Measurements from ENCODE around the gene EEF1G. TPM values are rescaled to one million over a fixed set of nuclear protein-coding genes. Genes with fewer than 3 reads are reported as not detected.

The EEF1G gene
- total and polyA plus RNA-seq, 9 of the 15 experiments (the other 6 are each of a cell fraction or from before 2014, with no cell fraction given), result 985 to 2,349 (median 2,035) TPM

DNA sequence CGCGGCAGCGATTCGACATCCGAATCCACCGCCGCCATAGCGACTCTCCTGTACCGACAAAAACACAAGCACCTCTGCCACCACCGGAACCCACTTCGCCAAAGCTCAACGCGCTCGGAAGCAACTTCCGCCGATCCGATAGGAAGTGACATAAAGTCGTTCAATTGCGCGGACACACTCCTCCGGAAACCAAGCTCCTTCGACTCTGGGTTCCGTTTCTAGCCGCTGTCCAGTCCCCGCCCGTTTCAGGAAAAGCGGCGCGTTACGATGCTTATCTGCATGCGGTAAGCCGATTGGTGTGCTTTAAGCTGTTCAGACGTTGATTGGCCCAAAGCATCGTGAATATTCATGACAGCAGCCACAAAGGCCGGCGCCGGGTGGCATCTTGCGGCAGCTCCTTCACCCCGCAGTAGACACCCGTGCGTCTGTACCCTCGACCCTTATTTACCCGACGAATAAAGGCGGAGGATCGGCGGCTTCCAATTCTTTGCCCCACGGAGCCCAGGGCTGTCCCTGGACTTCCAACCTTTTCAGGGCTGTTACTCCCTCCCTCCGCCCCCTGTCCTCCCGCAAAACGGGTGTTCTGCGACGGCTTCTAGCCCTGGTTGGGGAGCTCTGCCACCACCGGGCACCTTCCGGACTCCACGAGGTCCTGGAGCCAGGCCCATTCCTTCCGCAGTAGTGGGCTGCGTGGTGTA, 17.9 kb upstream of the EEF1G start, which contains the start of gene TUT1 (continued):
- TF ChIP-seq ZMIZ1 (IDR thresholded peaks at IDR 0.05; ENCODE audit: low read depth in 2 of 2, low read length in 2 of 2) (peak in 1 of 2 experiments; percentile 36; a peak in 1 of 4 replicates), THRAP3 (IDR thresholded peaks at IDR 0.05; ENCODE audit: borderline replicate concordance) (no peak; the same call in 1 of the 2 replicates), ETV5 (CRISPR knock-in tag; IDR thresholded peaks at IDR 0.05; ENCODE audit: low read depth) (peak; percentile 81), ZNF316 (IDR thresholded peaks at IDR 0.05) (no peak), PHB2 (IDR thresholded peaks at IDR 0.05; ENCODE audit: low read depth) (no peak), DNMT1 (IDR thresholded peaks at IDR 0.05) (no peak), MEIS2 (IDR thresholded peaks at IDR 0.05; ENCODE audit: partially characterized antibody) (peak; percentile 66), CHD2 (IDR thresholded peaks at IDR 0.05; ENCODE audit: low read depth, low read length) (peak; percentile 59; the same call in 1 of the 2 replicates), TCF7L2 (IDR thresholded peaks at IDR 0.05; ENCODE audit: low read depth, low read length) (0 out of 2 replicates have a peak, but pooled peaks have one; percentile 33), TSHZ1 (CRISPR knock-in tag; IDR thresholded peaks at IDR 0.05) (no peak), TFE3 (CRISPR knock-in tag; IDR thresholded peaks at IDR 0.05) (no peak), CEBPB (tag; IDR thresholded peaks at IDR 0.05) (no peak), CCNT2 (IDR thresholded peaks at IDR 0.05; ENCODE audit: borderline replicate concordance, extremely low read depth, insufficient read length, low read depth, low read length) (no peak)
- TF ChIP-seq, protein P1, sequence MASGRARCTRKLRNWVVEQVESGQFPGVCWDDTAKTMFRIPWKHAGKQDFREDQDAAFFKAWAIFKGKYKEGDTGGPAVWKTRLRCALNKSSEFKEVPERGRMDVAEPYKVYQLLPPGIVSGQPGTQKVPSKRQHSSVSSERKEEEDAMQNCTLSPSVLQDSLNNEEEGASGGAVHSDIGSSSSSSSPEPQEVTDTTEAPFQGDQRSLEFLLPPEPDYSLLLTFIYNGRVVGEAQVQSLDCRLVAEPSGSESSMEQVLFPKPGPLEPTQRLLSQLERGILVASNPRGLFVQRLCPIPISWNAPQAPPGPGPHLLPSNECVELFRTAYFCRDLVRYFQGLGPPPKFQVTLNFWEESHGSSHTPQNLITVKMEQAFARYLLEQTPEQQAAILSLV (tag; IDR thresholded peaks at IDR 0.05), result no peak
- TF ChIP-seq, protein P2, sequence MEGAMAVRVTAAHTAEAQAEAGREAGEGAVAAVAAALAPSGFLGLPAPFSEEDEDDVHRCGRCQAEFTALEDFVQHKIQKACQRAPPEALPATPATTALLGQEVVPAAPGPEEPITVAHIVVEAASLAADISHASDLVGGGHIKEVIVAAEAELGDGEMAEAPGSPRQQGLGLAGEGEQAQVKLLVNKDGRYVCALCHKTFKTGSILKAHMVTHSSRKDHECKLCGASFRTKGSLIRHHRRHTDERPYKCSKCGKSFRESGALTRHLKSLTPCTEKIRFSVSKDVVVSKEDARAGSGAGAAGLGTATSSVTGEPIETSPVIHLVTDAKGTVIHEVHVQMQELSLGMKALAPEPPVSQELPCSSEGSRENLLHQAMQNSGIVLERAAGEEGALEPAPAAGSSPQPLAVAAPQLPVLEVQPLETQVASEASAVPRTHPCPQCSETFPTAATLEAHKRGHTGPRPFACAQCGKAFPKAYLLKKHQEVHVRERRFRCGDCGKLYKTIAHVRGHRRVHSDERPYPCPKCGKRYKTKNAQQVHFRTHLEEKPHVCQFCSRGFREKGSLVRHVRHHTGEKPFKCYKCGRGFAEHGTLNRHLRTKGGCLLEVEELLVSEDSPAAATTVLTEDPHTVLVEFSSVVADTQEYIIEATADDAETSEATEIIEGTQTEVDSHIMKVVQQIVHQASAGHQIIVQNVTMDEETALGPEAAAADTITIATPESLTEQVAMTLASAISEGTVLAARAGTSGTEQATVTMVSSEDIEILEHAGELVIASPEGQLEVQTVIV (CRISPR knock-in tag; IDR thresholded peaks at IDR 0.05; ENCODE audit: borderline replicate concordance), result no peak; the same call in 1 of the 2 replicates

All from K562 (cell line).